Activated CD4-positive, alpha-beta memory T cell treated with anti-CD3 and anti-CD28 coated beads, Interleukin-2, amount 10 ng/mL, durations not matched to agents 7 days and 5 days (primary cell): ENCODE results near the gene PDIA3. TPM values are rescaled to one million over a fixed set of nuclear protein-coding genes. Genes with fewer than 3 reads are reported as not detected.
"Not testable (repeated sequence)": the region's sequence is repeated elsewhere in the genome, so short reads cannot be mapped to it uniquely, and the experiment has no call there.

Experiments
- CTCF ChIA-PET: fragments of 350-600 bp; sonication (Branson Sonifier 250); formaldehyde crosslinking; loops from one replicate; lab custom pipeline; 2021; ENCODE audit warnings: antibody characterized with exemption, inconsistent platforms; lab: Charles Lee
- POLR2A ChIA-PET: fragments of 350-600 bp; sonication (Branson Sonifier 250); formaldehyde crosslinking; loops from one replicate; lab custom pipeline; 2021; ENCODE audit warnings: antibody characterized with exemption; lab: Charles Lee
- DNase-seq: peaks from one replicate; pipeline ENCODE4 v3.0.0-alpha.2; 2020
- H3K27ac Mint-ChIP-seq: one replicate; pipeline ENCODE4 v1.8.0; 2021; ENCODE audit warnings: mild to moderate bottlenecking, mixed read lengths
- H3K27me3 Mint-ChIP-seq: one replicate; pipeline ENCODE4 v1.8.0; 2021; ENCODE audit warnings: mixed read lengths
- H3K36me3 Mint-ChIP-seq: one replicate; pipeline ENCODE4 v1.8.0; 2021; ENCODE audit warnings: low read depth, mixed read lengths
- H3K4me1 Mint-ChIP-seq: one replicate; pipeline ENCODE4 v1.8.0; 2021; ENCODE audit warnings: mixed read lengths
- H3K4me3 Mint-ChIP-seq: one replicate; pipeline ENCODE4 v1.8.0; 2021; ENCODE audit warnings: mild to moderate bottlenecking, mixed read lengths
- H3K9me3 Mint-ChIP-seq: one replicate; pipeline ENCODE4 v1.8.0; 2021; ENCODE audit warnings: mixed read lengths
- total RNA-seq, 2 experiments: library from RNA; stranded (reverse); gene quantifications; one replicate each; pipeline ENCODE4 v1.2.3, GENCODE V29; 2021

The PDIA3 gene
- total RNA-seq, 2 experiments from 2014 or later: 290 TPM

GRCh38 chr15:43800286-43801141 is 54.3 kb downstream of the PDIA3 start, which contains the start of gene HYPK:
Gene HYPK (plus strand): TSS chr15:43800599. CDS start chr15:43800623, 24 bp downstream.
- CTCF ChIA-PET: interaction anchor here (0.7 to 2.9 kb wide), 6 partner anchors 12 to 290 kb away, joined by 3 to 9 read pairs (median 4); partner anchors contain the start of genes ELL3 and MFAP1
- Mint-ChIP-seq H3K9me3 (no peaks in the 10 kb centered on the region), H3K4me3 (peak within 1 kb of the TSS; percentile 100), H3K27me3 (no peaks in the 10 kb centered on the region), H3K36me3 (peaks cover 71% of the 10 kb centered on the region), H3K27ac (peak within 1 kb of the TSS; percentile 93), H3K4me1 (peaks cover 47% of the 10 kb centered on the region)
- DNase-seq: peak; percentile 94
- POLR2A ChIA-PET: interaction anchor here (0.7 to 12.2 kb wide), 18 partner anchors 9 to 936 kb away, joined by 3 to 163 read pairs (median 4); partner anchors contain the start of genes ELL3, MFAP1, PDIA3 and SERF2

GRCh38 chr15:43802676-43803075 is 56.4 kb downstream of the PDIA3 start:
- H3K27ac Mint-ChIP-seq: not testable (repeated sequence)

GRCh38 chr15:43808435-43808950 is 62.3 kb downstream of the PDIA3 start:
- H3K4me3 Mint-ChIP-seq: no peak overlapping the region
- peak overlapping the region; percentile 26 for H3K27ac Mint-ChIP-seq
- POLR2A ChIA-PET: interaction anchor here (1.0 to 2.4 kb wide), 4 partner anchors 8 to 32 kb away, joined by 3 to 12 read pairs (median 8); partner anchors contain the start of genes ELL3, HYPK and SERF2
- no peaks in the 10 kb centered on the region for H3K9me3 Mint-ChIP-seq
- peaks cover 12% of the 10 kb centered on the region for H3K4me1 Mint-ChIP-seq
- H3K36me3 Mint-ChIP-seq: peaks cover 76% of the 10 kb centered on the region
- CTCF ChIA-PET: no interaction called here
- no peaks in the 10 kb centered on the region for H3K27me3 Mint-ChIP-seq
- no peak for DNase-seq

More at GRCh38 chr15:43802676-43803075, 56.4 kb downstream of the PDIA3 start:
- CTCF ChIA-PET, H3K4me3 Mint-ChIP-seq, H3K9me3 Mint-ChIP-seq, DNase-seq, H3K27me3 Mint-ChIP-seq: not testable (repeated sequence)
- peaks cover 37% of the 10 kb centered on the region for H3K4me1 Mint-ChIP-seq
- peaks cover 72% of the 10 kb centered on the region for H3K36me3 Mint-ChIP-seq
- POLR2A ChIA-PET: interaction anchor here (0.9 to 12.2 kb wide), 4 partner anchors 10 to 29 kb away, joined by 3 to 163 read pairs (median 26); partner anchors contain the start of genes MFAP1, SERF2 and WDR76

GRCh38 chr15:43808960-43809678 is 62.9 kb downstream of the PDIA3 start:
- H3K36me3 Mint-ChIP-seq: peaks cover 79% of the 10 kb centered on the region
- no peaks in the 10 kb centered on the region for H3K27me3 Mint-ChIP-seq
- no peak overlapping the region for H3K4me3 Mint-ChIP-seq
- H3K9me3 Mint-ChIP-seq: no peaks in the 10 kb centered on the region
- peak overlapping the region; percentile 26 for H3K27ac Mint-ChIP-seq
- ChIA-PET POLR2A (interaction anchor here (1.0 to 2.4 kb wide), 5 partner anchors 8 to 32 kb away, joined by 3 to 12 read pairs (median 7); partner anchors contain the start of genes ELL3, HYPK, MFAP1 and SERF2), CTCF (interaction anchor here (0.7 to 1.1 kb wide), 2 partner anchors 41 to 52 kb away, joined by 3 read pairs; no protein-coding TSS in a partner anchor)
- no peak for DNase-seq
- peaks cover 12% of the 10 kb centered on the region for H3K4me1 Mint-ChIP-seq

- Mint-ChIP-seq H3K36me3 (peaks cover 59% of the 10 kb centered on the region), H3K4me1 (peaks cover 22% of the 10 kb centered on the region)
- POLR2A ChIA-PET: interaction anchor here (1.0 to 2.2 kb wide), 3 partner anchors 9 to 16 kb away, joined by 3 to 10 read pairs (median 4); partner anchors contain the start of genes HYPK, MFAP1 and SERINC4
Observed at GRCh38 chr15:43815064-43815463, 68.8 kb downstream of the PDIA3 start.

GRCh38 chr15:43821505-43821904 is 75.3 kb downstream of the PDIA3 start:
- peak overlapping the region; percentile 34 for H3K4me3 Mint-ChIP-seq
- H3K27ac Mint-ChIP-seq: peak overlapping the region; percentile 13
- ChIA-PET POLR2A (interaction anchor here (1.4 to 10.8 kb wide), 5 partner anchors 11 to 29 kb away, joined by 4 to 163 read pairs (median 8); partner anchors contain the start of genes HYPK and SERINC4), CTCF (interaction anchor here (1.2 kb wide), 1 partner anchor 11 kb away, joined by 3 read pairs; no protein-coding TSS in a partner anchor)
- H3K9me3 Mint-ChIP-seq: peaks cover 3% of the 10 kb centered on the region
- no peaks in the 10 kb centered on the region for H3K27me3 Mint-ChIP-seq
- H3K4me1 Mint-ChIP-seq: peaks cover 65% of the 10 kb centered on the region
- no peak for DNase-seq
- H3K36me3 Mint-ChIP-seq: peaks cover 32% of the 10 kb centered on the region

More at GRCh38 chr15:43815064-43815463, 68.8 kb downstream of the PDIA3 start:
- H3K4me3 Mint-ChIP-seq, DNase-seq, H3K27me3 Mint-ChIP-seq, H3K9me3 Mint-ChIP-seq, CTCF ChIA-PET, H3K27ac Mint-ChIP-seq: not testable (repeated sequence)

Other genes starting within 250 kb of the PDIA3 start
- 1 to 10 TPM; 8.7 to 9.3 TPM for gene MAP1A, start 228.8 kb upstream of the PDIA3 start, total RNA-seq
- gene PPIP5K1, start 156.2 kb upstream of the PDIA3 start, total RNA-seq: 10 to 100 TPM; 28.2 to 33.0 TPM
- not detected for gene CKMT1B, start 152.4 kb upstream of the PDIA3 start, total RNA-seq
- gene STRC, start 127.6 kb upstream of the PDIA3 start, total RNA-seq: under 1 TPM; 0.45 to 0.75 TPM
- 1 to 10 TPM; 3.0 to 4.7 TPM for gene CATSPER2, start 97.6 kb upstream of the PDIA3 start, total RNA-seq
- not detected for gene CKMT1A, start 52.6 kb upstream of the PDIA3 start, total RNA-seq
- gene ELL3, start 30.5 kb downstream of the PDIA3 start, total RNA-seq: under 1 TPM; 0.25 to 0.33 TPM
- 100 to 1,000 TPM; 907 to 928 TPM for gene SERF2, start 45.9 kb downstream of the PDIA3 start, total RNA-seq
- gene SERINC4, start 53.8 kb downstream of the PDIA3 start, total RNA-seq: under 1 TPM; 0.15 to 0.18 TPM
- 10 to 100 TPM; 14.3 to 14.4 TPM for gene HYPK, start 54.2 kb downstream of the PDIA3 start, total RNA-seq
- 10 to 100 TPM; 34.4 to 37.3 TPM for gene MFAP1, start 78.3 kb downstream of the PDIA3 start, total RNA-seq
- 10 to 100 TPM; 72.2 to 74.7 TPM for gene WDR76, start 80.6 kb downstream of the PDIA3 start, total RNA-seq